Measurements from ENCODE around the gene ZNF697. TPM values are rescaled to one million over a fixed set of nuclear protein-coding genes. Genes with fewer than 3 reads are reported as not detected.

The ZNF697 gene
- total RNA-seq, 1 experiment from 2014 or later, result 18.0 TPM

DNA sequence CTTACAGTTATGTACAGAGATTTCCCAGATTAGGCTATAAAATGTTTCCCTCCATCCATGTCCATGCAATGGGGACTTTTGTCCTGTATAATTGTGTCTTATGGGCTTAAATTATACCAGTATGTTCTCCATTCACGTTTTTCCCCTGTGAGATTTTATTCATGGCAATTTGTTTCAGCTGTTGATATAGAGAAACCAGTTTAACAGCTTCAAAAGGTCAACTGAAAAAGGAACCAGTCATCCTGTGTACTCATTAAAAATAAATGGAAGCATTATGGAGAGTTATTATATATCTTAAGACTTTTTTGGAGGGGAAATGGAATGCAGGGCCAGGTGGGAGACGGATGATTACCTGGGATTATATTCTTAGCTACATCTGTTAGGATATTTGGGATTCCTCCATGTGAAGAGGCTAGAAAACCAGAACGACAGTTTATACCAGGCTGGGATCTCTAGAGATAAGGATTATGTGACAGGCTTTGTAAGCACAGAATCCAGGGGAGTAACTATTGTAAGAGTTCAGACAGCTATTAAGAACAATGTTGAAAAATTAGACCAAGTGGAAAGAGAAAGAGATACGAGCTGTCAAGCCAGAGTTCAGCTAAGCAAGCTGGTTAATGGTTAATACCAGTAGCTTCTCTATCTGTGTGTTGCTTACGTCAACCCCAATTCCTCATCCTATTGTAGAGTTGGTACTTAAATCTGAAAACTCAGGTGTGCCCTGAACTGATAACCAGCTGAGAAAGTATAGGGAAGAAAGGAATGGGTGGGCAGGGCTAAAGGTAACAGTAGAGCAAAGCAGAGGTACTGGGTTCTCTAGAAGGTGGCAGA is 12.4 kb upstream of the ZNF697 start:
- no peak for TF ChIP-seq NR1H2 (CRISPR knock-in tag; IDR thresholded peaks at IDR 0.05)
- TF ChIP-seq, protein P1, sequence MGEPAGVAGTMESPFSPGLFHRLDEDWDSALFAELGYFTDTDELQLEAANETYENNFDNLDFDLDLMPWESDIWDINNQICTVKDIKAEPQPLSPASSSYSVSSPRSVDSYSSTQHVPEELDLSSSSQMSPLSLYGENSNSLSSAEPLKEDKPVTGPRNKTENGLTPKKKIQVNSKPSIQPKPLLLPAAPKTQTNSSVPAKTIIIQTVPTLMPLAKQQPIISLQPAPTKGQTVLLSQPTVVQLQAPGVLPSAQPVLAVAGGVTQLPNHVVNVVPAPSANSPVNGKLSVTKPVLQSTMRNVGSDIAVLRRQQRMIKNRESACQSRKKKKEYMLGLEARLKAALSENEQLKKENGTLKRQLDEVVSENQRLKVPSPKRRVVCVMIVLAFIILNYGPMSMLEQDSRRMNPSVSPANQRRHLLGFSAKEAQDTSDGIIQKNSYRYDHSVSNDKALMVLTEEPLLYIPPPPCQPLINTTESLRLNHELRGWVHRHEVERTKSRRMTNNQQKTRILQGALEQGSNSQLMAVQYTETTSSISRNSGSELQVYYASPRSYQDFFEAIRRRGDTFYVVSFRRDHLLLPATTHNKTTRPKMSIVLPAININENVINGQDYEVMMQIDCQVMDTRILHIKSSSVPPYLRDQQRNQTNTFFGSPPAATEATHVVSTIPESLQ (CRISPR knock-in tag; IDR thresholded peaks at IDR 0.05), result no peak
- TF ChIP-seq ZNF396 (CRISPR knock-in tag; IDR thresholded peaks at IDR 0.05; ENCODE audit: borderline replicate concordance), result no peak
- TF ChIP-seq, protein P2, sequence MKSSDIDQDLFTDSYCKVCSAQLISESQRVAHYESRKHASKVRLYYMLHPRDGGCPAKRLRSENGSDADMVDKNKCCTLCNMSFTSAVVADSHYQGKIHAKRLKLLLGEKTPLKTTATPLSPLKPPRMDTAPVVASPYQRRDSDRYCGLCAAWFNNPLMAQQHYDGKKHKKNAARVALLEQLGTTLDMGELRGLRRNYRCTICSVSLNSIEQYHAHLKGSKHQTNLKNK (CRISPR knock-in tag; IDR thresholded peaks at IDR 0.05), result no peak
- no peak for TF ChIP-seq TCF7 (CRISPR knock-in tag; IDR thresholded peaks at IDR 0.05; ENCODE audit: low read depth)
- no peak for TF ChIP-seq TEAD1 (CRISPR knock-in tag; IDR thresholded peaks at IDR 0.05)
- no peak for TF ChIP-seq JUN (CRISPR knock-in tag; IDR thresholded peaks at IDR 0.05)
- TF ChIP-seq, protein P3, sequence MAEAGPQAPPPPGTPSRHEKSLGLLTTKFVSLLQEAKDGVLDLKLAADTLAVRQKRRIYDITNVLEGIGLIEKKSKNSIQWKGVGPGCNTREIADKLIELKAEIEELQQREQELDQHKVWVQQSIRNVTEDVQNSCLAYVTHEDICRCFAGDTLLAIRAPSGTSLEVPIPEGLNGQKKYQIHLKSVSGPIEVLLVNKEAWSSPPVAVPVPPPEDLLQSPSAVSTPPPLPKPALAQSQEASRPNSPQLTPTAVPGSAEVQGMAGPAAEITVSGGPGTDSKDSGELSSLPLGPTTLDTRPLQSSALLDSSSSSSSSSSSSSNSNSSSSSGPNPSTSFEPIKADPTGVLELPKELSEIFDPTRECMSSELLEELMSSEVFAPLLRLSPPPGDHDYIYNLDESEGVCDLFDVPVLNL (CRISPR knock-in tag; IDR thresholded peaks at IDR 0.05; ENCODE audit: borderline replicate concordance, low read depth), result no peak
- no peak for TF ChIP-seq ZNF416 (CRISPR knock-in tag; IDR thresholded peaks at IDR 0.05)
- no peak for TF ChIP-seq GRHL2 (CRISPR knock-in tag; IDR thresholded peaks at IDR 0.05; ENCODE audit: insufficient replicate concordance, severe bottlenecking)
- TF ChIP-seq, protein P4, sequence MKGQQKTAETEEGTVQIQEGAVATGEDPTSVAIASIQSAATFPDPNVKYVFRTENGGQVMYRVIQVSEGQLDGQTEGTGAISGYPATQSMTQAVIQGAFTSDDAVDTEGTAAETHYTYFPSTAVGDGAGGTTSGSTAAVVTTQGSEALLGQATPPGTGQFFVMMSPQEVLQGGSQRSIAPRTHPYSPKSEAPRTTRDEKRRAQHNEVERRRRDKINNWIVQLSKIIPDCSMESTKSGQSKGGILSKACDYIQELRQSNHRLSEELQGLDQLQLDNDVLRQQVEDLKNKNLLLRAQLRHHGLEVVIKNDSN (CRISPR knock-in tag; IDR thresholded peaks at IDR 0.05), result no peak
- H3K36me3 Mint-ChIP-seq, result no peaks in the 10 kb centered on the region
- DNase-seq (ENCODE audit: low spot score), result no peak
- no peaks in the 10 kb centered on the region for H3K27me3 Mint-ChIP-seq (ENCODE audit: low read depth)
- H3K9me3 Mint-ChIP-seq, result no peaks in the 10 kb centered on the region
- no peak overlapping the region for H3K27ac Mint-ChIP-seq
- ChIA-PET CTCF (interaction anchor here (0.8 to 7.5 kb wide), 16 partner anchors 12 to 288 kb away, joined by 3 to 90 read pairs (median 4); partner anchors contain the start of gene ZNF697), POLR2A (interaction anchor here (1.5 to 5.0 kb wide), 2 partner anchors 13 to 51 kb away, joined by 7 to 44 read pairs; partner anchors contain the start of genes PHGDH and ZNF697)
- H3K4me3 Mint-ChIP-seq, result no peak overlapping the region
- ATAC-seq, result no peak
- peaks cover 44% of the 10 kb centered on the region for H3K4me1 Mint-ChIP-seq

DNA sequence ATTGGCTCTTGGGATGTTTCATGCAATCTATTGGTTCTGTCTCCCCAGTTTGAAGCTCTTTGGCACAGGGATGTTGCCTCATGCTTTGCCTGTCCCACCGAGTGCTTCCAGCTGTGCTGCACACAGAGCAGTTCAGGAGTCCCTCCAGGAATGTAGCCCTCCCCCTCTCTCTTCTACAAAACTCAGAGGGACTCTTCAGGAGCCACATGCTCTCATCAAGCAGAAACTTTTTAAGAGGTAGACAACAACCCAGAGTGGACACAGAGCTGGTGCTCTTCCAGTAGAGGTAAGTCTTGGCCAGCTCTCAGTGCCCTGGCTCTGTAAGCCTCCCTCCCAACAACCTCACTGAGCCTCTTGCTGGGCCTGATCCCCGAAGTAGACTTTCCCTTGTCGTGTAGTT is 11.6 kb upstream of the ZNF697 start:
- H3K4me3 Mint-ChIP-seq, result no peak overlapping the region
- CTCF ChIA-PET, result interaction anchor here (0.8 to 7.5 kb wide), 14 partner anchors 11 to 287 kb away, joined by 3 to 90 read pairs (median 4); partner anchors contain the start of gene ZNF697

More for the DNA sequence above, 11.6 kb upstream of the ZNF697 start:
- peak; percentile 79 for ATAC-seq
- TF ChIP-seq, protein P5, sequence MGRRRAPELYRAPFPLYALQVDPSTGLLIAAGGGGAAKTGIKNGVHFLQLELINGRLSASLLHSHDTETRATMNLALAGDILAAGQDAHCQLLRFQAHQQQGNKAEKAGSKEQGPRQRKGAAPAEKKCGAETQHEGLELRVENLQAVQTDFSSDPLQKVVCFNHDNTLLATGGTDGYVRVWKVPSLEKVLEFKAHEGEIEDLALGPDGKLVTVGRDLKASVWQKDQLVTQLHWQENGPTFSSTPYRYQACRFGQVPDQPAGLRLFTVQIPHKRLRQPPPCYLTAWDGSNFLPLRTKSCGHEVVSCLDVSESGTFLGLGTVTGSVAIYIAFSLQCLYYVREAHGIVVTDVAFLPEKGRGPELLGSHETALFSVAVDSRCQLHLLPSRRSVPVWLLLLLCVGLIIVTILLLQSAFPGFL (CRISPR knock-in tag; IDR thresholded peaks at IDR 0.05; ENCODE audit: borderline replicate concordance), result no peak
- TF ChIP-seq, protein P6, sequence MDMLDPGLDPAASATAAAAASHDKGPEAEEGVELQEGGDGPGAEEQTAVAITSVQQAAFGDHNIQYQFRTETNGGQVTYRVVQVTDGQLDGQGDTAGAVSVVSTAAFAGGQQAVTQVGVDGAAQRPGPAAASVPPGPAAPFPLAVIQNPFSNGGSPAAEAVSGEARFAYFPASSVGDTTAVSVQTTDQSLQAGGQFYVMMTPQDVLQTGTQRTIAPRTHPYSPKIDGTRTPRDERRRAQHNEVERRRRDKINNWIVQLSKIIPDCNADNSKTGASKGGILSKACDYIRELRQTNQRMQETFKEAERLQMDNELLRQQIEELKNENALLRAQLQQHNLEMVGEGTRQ (CRISPR knock-in tag; IDR thresholded peaks at IDR 0.05), result no peak
- TF ChIP-seq HMGA2 (CRISPR knock-in tag; IDR thresholded peaks at IDR 0.05) (no peak), ZNF423 (CRISPR knock-in tag; IDR thresholded peaks at IDR 0.05) (peak; percentile 92)
- H3K27ac Mint-ChIP-seq, result no peak overlapping the region
- H3K36me3 Mint-ChIP-seq, result no peaks in the 10 kb centered on the region
- POLR2A ChIA-PET, result interaction anchor here (5.0 kb wide), 1 partner anchor 12 kb away, joined by 44 read pairs; the partner anchor contains the start of gene ZNF697
- H3K9me3 Mint-ChIP-seq, result no peaks in the 10 kb centered on the region
- H3K4me1 Mint-ChIP-seq, result peaks cover 52% of the 10 kb centered on the region
- H3K27me3 Mint-ChIP-seq (ENCODE audit: low read depth), result no peaks in the 10 kb centered on the region
- peak; percentile 35 for DNase-seq (ENCODE audit: low spot score)
